ENCODE results near the gene IGF2BP2.

- TF ChIP-seq CTCF (conservative IDR thresholded peaks at IDR 0.05; ENCODE audit: low read depth, low read length) (no peak), EZH2 (IDR thresholded peaks at IDR 0.05; ENCODE audit: borderline replicate concordance, low read depth, low read length, poor library complexity, severe bottlenecking) (no peak)
Observed at GRCh38 chr3:185713015-185713414, 111.8 kb downstream of the IGF2BP2 start.

Measured in A673 (cell line).